Measurements from ENCODE around the gene SUFU. TPM values are rescaled to one million over a fixed set of nuclear protein-coding genes. Genes with fewer than 3 reads are reported as not detected.
A peak's percentile ranks its signal among the peaks of the same experiment; 100 is the strongest.

SUFU gene
- total RNA-seq, 4 donors from 2014 or later: 5.0 to 8.9 (median 6.8) TPM

GRCh38 chr10:102615361-102615760, 111.6 kb downstream of the SUFU start:
- intact Hi-C loops (cut with DNase I): no loop called here
- 85 to 100% methylated on average over 1 to 4 of the region's 7 CpGs for WGBS, 2 donors
- no peaks in the 10 kb centered on the region for H3K27me3 ChIP-seq
- H3K4me3 ChIP-seq: no peak overlapping the region
- DNase-seq: no peak
- H3K4me1 ChIP-seq: peaks cover 21 to 94% (median 70%) of the 10 kb centered on the region in 3 donors
- peaks cover 0 to 61% (median 6%) of the 10 kb centered on the region in 3 donors for H3K36me3 ChIP-seq
- H3K9me3 ChIP-seq: no peaks in the 10 kb centered on the region
- peak overlapping the region; percentile 18 to 76 (median 50) for H3K27ac ChIP-seq
- no peak for TF ChIP-seq POLR2A (IDR thresholded peaks at IDR 0.05)
- no peak for TF ChIP-seq CTCF (IDR thresholded peaks at IDR 0.05)

- peaks cover 21 to 94% (median 75%) of the 10 kb centered on the region in 3 donors for H3K4me1 ChIP-seq
Observed at GRCh38 chr10:102616066-102616770, 112.4 kb downstream of the SUFU start.

GRCh38 chr10:102617041-102617440, 113.3 kb downstream of the SUFU start:
- Histone ChIP-seq H3K36me3 (peaks cover 0 to 78% (median 6%) of the 10 kb centered on the region in 3 donors), H3K9me3 (no peaks in the 10 kb centered on the region), H3K4me1 (peaks cover 21 to 94% (median 75%) of the 10 kb centered on the region in 3 donors), H3K27ac (peak overlapping the region in 2 of 4 donors; percentile 63 to 76), H3K27me3 (no peaks in the 10 kb centered on the region), H3K4me3 (no peak overlapping the region)
- 80 to 92% methylated on average over 2 to 4 of the region's 9 CpGs for WGBS, 2 donors
- no peak for TF ChIP-seq POLR2A (IDR thresholded peaks at IDR 0.05)
- no peak for TF ChIP-seq CTCF (IDR thresholded peaks at IDR 0.05)
- intact Hi-C loops (cut with DNase I): no loop called here
- no peak for DNase-seq

More at GRCh38 chr10:102616066-102616770, 112.4 kb downstream of the SUFU start:
- intact Hi-C loops (cut with DNase I): no loop called here
- Histone ChIP-seq H3K27ac (peak overlapping the region; percentile 18 to 76 (median 56)), H3K4me3 (no peak overlapping the region), H3K36me3 (peaks cover 0 to 70% (median 6%) of the 10 kb centered on the region in 3 donors), H3K27me3 (no peaks in the 10 kb centered on the region), H3K9me3 (no peaks in the 10 kb centered on the region)
- no peak for DNase-seq
- no peak for TF ChIP-seq CTCF (IDR thresholded peaks at IDR 0.05)
- no peak for TF ChIP-seq POLR2A (IDR thresholded peaks at IDR 0.05)
- 67% methylated on average over 1 of the region's 1 CpG; no CpG with 5 or more reads in 1 of the 2 donors for WGBS, 2 donors

GRCh38 chr10:102617816-102618215, 114.0 kb downstream of the SUFU start:
- H3K9me3 ChIP-seq: no peaks in the 10 kb centered on the region
- WGBS, 2 donors: 80 to 85% methylated on average over 2 to 5 of the region's 8 CpGs
- H3K27me3 ChIP-seq: no peaks in the 10 kb centered on the region
- intact Hi-C loops (cut with DNase I): no loop called here
- no peak for DNase-seq
- H3K27ac ChIP-seq: peak overlapping the region in 1 of 4 donors; percentile 37
- peaks cover 0 to 74% (median 6%) of the 10 kb centered on the region in 3 donors for H3K36me3 ChIP-seq
- TF ChIP-seq POLR2A (IDR thresholded peaks at IDR 0.05) (no peak), CTCF (IDR thresholded peaks at IDR 0.05) (no peak)
- H3K4me1 ChIP-seq: peaks cover 21 to 94% (median 73%) of the 10 kb centered on the region in 3 donors
- H3K4me3 ChIP-seq: no peak overlapping the region

GRCh38 chr10:102619281-102619981, 115.7 kb downstream of the SUFU start:
- Histone ChIP-seq H3K27ac (peak overlapping the region; percentile 27 to 81 (median 63)), H3K4me3 (no peak overlapping the region), H3K27me3 (no peaks in the 10 kb centered on the region), H3K9me3 (no peaks in the 10 kb centered on the region), H3K36me3 (peaks cover 0 to 74% (median 6%) of the 10 kb centered on the region in 3 donors), H3K4me1 (peaks cover 14 to 84% (median 59%) of the 10 kb centered on the region in 3 donors)
- 93% methylated on average over 10 of the region's 14 CpGs; no CpG with 5 or more reads in 1 of the 2 donors for WGBS, 2 donors
- intact Hi-C loops (cut with DNase I): no loop called here
- no peak for TF ChIP-seq POLR2A (IDR thresholded peaks at IDR 0.05)
- no peak for TF ChIP-seq CTCF (IDR thresholded peaks at IDR 0.05)
- DNase-seq: no peak

Measured in esophagus squamous epithelium (tissue), 5 donors.